ENCODE measurements around the gene GPR39. TPM values are rescaled to one million over a fixed set of nuclear protein-coding genes. Genes with fewer than 3 reads are reported as not detected.

Gene GPR39
- total and polyA plus RNA-seq, 2 donors (not counting 1 experiment from before 2014, with no cell fraction given), result 1.00 to 1.3 TPM

GRCh38 chr2:132449868-132450267, 33.3 kb downstream of the GPR39 start:
- no peaks in the 10 kb centered on the region for H3K36me3 ChIP-seq (ENCODE audit: control insufficient read depth, insufficient read depth, low read length)
- H3K9ac ChIP-seq (ENCODE audit: insufficient read depth, low read length), result no peak overlapping the region
- no peaks in the 10 kb centered on the region for H3K27me3 ChIP-seq (ENCODE audit: control insufficient read depth, insufficient read depth, low read length)
- H3K27ac ChIP-seq (ENCODE audit: insufficient read depth, low read length), result no peak overlapping the region
- no peaks in the 10 kb centered on the region for H3K4me1 ChIP-seq (ENCODE audit: control insufficient read depth, extremely low read depth, insufficient read depth, low read length)
- no peaks in the 10 kb centered on the region for H3K79me2 ChIP-seq (ENCODE audit: control insufficient read depth, insufficient read depth, low read length)
- H3K4me3 ChIP-seq (replicated peaks in 1 of 4; ENCODE audit: control extremely low read depth in 1 of 4, insufficient read depth in 1 of 4, low read depth in 3 of 4, low read length in 4 of 4), result no peak overlapping the region
- no peak overlapping the region for H3K4me2 ChIP-seq (ENCODE audit: extremely low read depth, insufficient read depth, low read length)
- no peak for DNase-seq (ENCODE audit: low read depth in 2 of 2)
- no peak overlapping the region for H2AFZ ChIP-seq (ENCODE audit: low read length)
- no peaks in the 10 kb centered on the region for H4K20me1 ChIP-seq (ENCODE audit: control insufficient read depth, extremely low read depth, insufficient read depth, low read length)
- no peaks in the 10 kb centered on the region for H3K9me3 ChIP-seq (ENCODE audit: control insufficient read depth, insufficient read depth, low read depth, low read length)
- TF ChIP-seq CTCF (conservative IDR thresholded peaks at IDR 0.05 in 1 of 2, IDR thresholded peaks at IDR 0.05 in 1 of 2; ENCODE audit: low read depth in 1 of 2, low read length in 2 of 2) (no peak), EZH2 (IDR thresholded peaks at IDR 0.05; ENCODE audit: low read length, missing control alignments) (no peak)

GRCh38 chr2:132460781-132461180, 44.2 kb downstream of the GPR39 start:
- TF ChIP-seq CTCF (conservative IDR thresholded peaks at IDR 0.05 in 1 of 2, IDR thresholded peaks at IDR 0.05 in 1 of 2; ENCODE audit: low read depth in 1 of 2, low read length in 2 of 2) (no peak), EZH2 (IDR thresholded peaks at IDR 0.05; ENCODE audit: low read length, missing control alignments) (no peak)
- H3K4me3 ChIP-seq (replicated peaks in 1 of 4; ENCODE audit: control extremely low read depth in 1 of 4, insufficient read depth in 1 of 4, low read depth in 3 of 4, low read length in 4 of 4), result no peak overlapping the region
- H2AFZ ChIP-seq (ENCODE audit: low read length), result no peak overlapping the region
- H3K27me3 ChIP-seq (ENCODE audit: control insufficient read depth, insufficient read depth, low read length), result no peaks in the 10 kb centered on the region
- no peaks in the 10 kb centered on the region for H3K79me2 ChIP-seq (ENCODE audit: control insufficient read depth, insufficient read depth, low read length)
- H3K27ac ChIP-seq (ENCODE audit: insufficient read depth, low read length), result no peak overlapping the region
- no peaks in the 10 kb centered on the region for H3K36me3 ChIP-seq (ENCODE audit: control insufficient read depth, insufficient read depth, low read length)
- H3K9ac ChIP-seq (ENCODE audit: insufficient read depth, low read length), result no peak overlapping the region
- no peaks in the 10 kb centered on the region for H3K9me3 ChIP-seq (ENCODE audit: control insufficient read depth, insufficient read depth, low read depth, low read length)
- DNase-seq (ENCODE audit: low read depth in 2 of 2), result peak in 1 of 2 donors; percentile 64
- no peaks in the 10 kb centered on the region for H3K4me1 ChIP-seq (ENCODE audit: control insufficient read depth, extremely low read depth, insufficient read depth, low read length)
- H4K20me1 ChIP-seq (ENCODE audit: control insufficient read depth, extremely low read depth, insufficient read depth, low read length), result no peaks in the 10 kb centered on the region
- H3K4me2 ChIP-seq (ENCODE audit: extremely low read depth, insufficient read depth, low read length), result no peak overlapping the region

- H4K20me1 ChIP-seq (ENCODE audit: control insufficient read depth, extremely low read depth, insufficient read depth, low read length), result no peaks in the 10 kb centered on the region
- no peak for TF ChIP-seq CTCF (conservative IDR thresholded peaks at IDR 0.05 in 1 of 2, IDR thresholded peaks at IDR 0.05 in 1 of 2; ENCODE audit: low read depth in 1 of 2, low read length in 2 of 2)
- TF ChIP-seq EZH2 (IDR thresholded peaks at IDR 0.05; ENCODE audit: low read length, missing control alignments), result no peak
- H3K27ac ChIP-seq (ENCODE audit: insufficient read depth, low read length), result no peak overlapping the region
- no peaks in the 10 kb centered on the region for H3K79me2 ChIP-seq (ENCODE audit: control insufficient read depth, insufficient read depth, low read length)
- H3K4me1 ChIP-seq (ENCODE audit: control insufficient read depth, extremely low read depth, insufficient read depth, low read length), result no peaks in the 10 kb centered on the region
- H3K36me3 ChIP-seq (ENCODE audit: control insufficient read depth, insufficient read depth, low read length), result no peaks in the 10 kb centered on the region
- H3K9me3 ChIP-seq (ENCODE audit: control insufficient read depth, insufficient read depth, low read depth, low read length), result no peaks in the 10 kb centered on the region
- H3K27me3 ChIP-seq (ENCODE audit: control insufficient read depth, insufficient read depth, low read length), result no peaks in the 10 kb centered on the region
- no peak overlapping the region for H2AFZ ChIP-seq (ENCODE audit: low read length)
- no peak overlapping the region for H3K9ac ChIP-seq (ENCODE audit: insufficient read depth, low read length)
- DNase-seq (ENCODE audit: low read depth in 2 of 2), result no peak
- no peak overlapping the region for H3K4me2 ChIP-seq (ENCODE audit: extremely low read depth, insufficient read depth, low read length)
- H3K4me3 ChIP-seq (replicated peaks in 1 of 4; ENCODE audit: control extremely low read depth in 1 of 4, insufficient read depth in 1 of 4, low read depth in 3 of 4, low read length in 4 of 4), result no peak overlapping the region
Measured at GRCh38 chr2:132462236-132462635, 45.6 kb downstream of the GPR39 start.
